Activated CD4-positive, alpha-beta T cell treated with anti-CD3 and anti-CD28 coated beads, Interleukin-2, amount 50 U/mL, for 24 hours (primary cell): ENCODE data around the gene UBAP1.
"Not testable (repeated sequence)": the region's sequence is repeated elsewhere in the genome, so short reads cannot be mapped to it uniquely, and the experiment has no call there.

ENCODE experiments used
- DNase-seq, 2 donors: peaks; one replicate each; pipeline ENCODE4 v3.0.0-alpha.2; 2020; ENCODE audit warnings: low read depth in 1 of 2, low spot score in 1 of 2

The UBAP1 gene

GRCh38 chr9:34220218-34220617, 41.4 kb downstream of the UBAP1 start:
- no peak for DNase-seq

GRCh38 chr9:34224349-34224748, 45.5 kb downstream of the UBAP1 start:
- DNase-seq = no peak

GRCh38 chr9:34226144-34226760, 47.4 kb downstream of the UBAP1 start:
- DNase-seq = not testable (repeated sequence)

- no peak for DNase-seq
Observed at GRCh38 chr9:34227445-34227844, 48.6 kb downstream of the UBAP1 start.

GRCh38 chr9:34230556-34230955, 51.7 kb downstream of the UBAP1 start:
- no peak for DNase-seq

- no peak for DNase-seq
Observed at GRCh38 chr9:34232201-34232600, 53.4 kb downstream of the UBAP1 start.

GRCh38 chr9:34233672-34234071, 54.8 kb downstream of the UBAP1 start:
- no peak for DNase-seq

GRCh38 chr9:34237836-34238235, 59.0 kb downstream of the UBAP1 start:
- no peak for DNase-seq

GRCh38 chr9:34240006-34240405, 61.2 kb downstream of the UBAP1 start:
- no peak for DNase-seq

GRCh38 chr9:34242830-34243229, 64.0 kb downstream of the UBAP1 start:
- DNase-seq = no peak

- DNase-seq = not testable (repeated sequence)
Observed at GRCh38 chr9:34245212-34245611, 66.4 kb downstream of the UBAP1 start.

- no peak for DNase-seq
Observed at GRCh38 chr9:34246453-34246852, 67.6 kb downstream of the UBAP1 start.

GRCh38 chr9:34247782-34248181, 68.9 kb downstream of the UBAP1 start:
- not testable (repeated sequence) for DNase-seq

GRCh38 chr9:34249274-34249673, 70.4 kb downstream of the UBAP1 start:
- no peak for DNase-seq

- no peak for DNase-seq
Observed at GRCh38 chr9:34250721-34251120, 71.9 kb downstream of the UBAP1 start.

GRCh38 chr9:34252016-34252415, 73.2 kb downstream of the UBAP1 start:
- DNase-seq = no peak

GRCh38 chr9:34252670-34253459, 74.0 kb downstream of the UBAP1 start:
- peak; percentile 16 to 19 for DNase-seq

- no peak for DNase-seq
Observed at GRCh38 chr9:34253460-34253837, 74.6 kb downstream of the UBAP1 start.

GRCh38 chr9:34254141-34254913, 75.5 kb downstream of the UBAP1 start:
- no peak for DNase-seq

- no peak for DNase-seq
Observed at GRCh38 chr9:34254966-34255825, 76.4 kb downstream of the UBAP1 start.

- DNase-seq = no peak
Observed at GRCh38 chr9:34256104-34256503, 77.3 kb downstream of the UBAP1 start.
